ENCODE results near the gene ZNF688. TPM values are rescaled to one million over a fixed set of nuclear protein-coding genes. Genes with fewer than 3 reads are reported as not detected.
A peak's percentile ranks its signal among the peaks of the same experiment; 100 is the strongest.

ZNF688 gene
- total and polyA plus RNA-seq, 9 of the 15 experiments (the other 6 are each of a cell fraction or from before 2014, with no cell fraction given): 0.48 to 12.9 (median 4.5) TPM

GRCh38 chr16:30588651-30589050 is 17.1 kb upstream of the ZNF688 start:
- Histone ChIP-seq H3K79me2 (ENCODE audit: control insufficient read depth, insufficient read depth, low read length) (peaks cover 43% of the 10 kb centered on the region), H3K4me1 (replicated peaks in 1 of 2; ENCODE audit: control insufficient read depth in 2 of 2, insufficient read depth in 2 of 2, low read length in 2 of 2) (peaks cover 13 to 29% of the 10 kb centered on the region in 2 experiments; a peak in 4 of 5 replicates), H2AFZ (ENCODE audit: low read depth, low read length) (no peak overlapping the region), H3K4me3 (no peak overlapping the region), H3K9me3 (replicated peaks; ENCODE audit: control insufficient read depth, insufficient read depth, low read depth, low read length) (no peaks in the 10 kb centered on the region), H4K20me1 (replicated peaks; ENCODE audit: control insufficient read depth, insufficient read depth, low read length) (no peaks in the 10 kb centered on the region), H3K27me3 (ENCODE audit: control insufficient read depth in 2 of 2, insufficient read depth in 2 of 2, low read length in 2 of 2) (no peaks in the 10 kb centered on the region), H3K9ac (ENCODE audit: insufficient read depth in 1 of 2, low read depth in 2 of 2, low read length in 2 of 2) (no peak overlapping the region), H3K36me3 (ENCODE audit: control insufficient read depth, insufficient read depth, low read length) (peaks cover 19% of the 10 kb centered on the region), H3K4me2 (ENCODE audit: insufficient read depth, low read length) (no peak overlapping the region), H3K27ac (ENCODE audit: extremely low read depth, low read depth, low read length) (no peak overlapping the region), H3K9me1 (ENCODE audit: control insufficient read depth, insufficient read depth, low read length) (no peaks in the 10 kb centered on the region)
- intact Hi-C loops (cut with micrococcal nuclease) (no loop called here), in situ Hi-C loops (cut with MboI) (no loop called here)
- BruUV-seq (replicated peaks): no TSS peak
- POLR2A ChIA-PET: interaction anchor here (0.6 to 2.0 kb wide), 2 partner anchors 10 to 105 kb away, joined by 3 to 9 read pairs; no protein-coding TSS in a partner anchor
- no peak for TF ChIP-seq RBM17 (IDR thresholded peaks at IDR 0.05; ENCODE audit: borderline replicate concordance, low read depth, low read length)
- peak; percentile 98 for TF ChIP-seq ZNF121 (CRISPR knock-in tag; conservative IDR thresholded peaks at IDR 0.05)
- no peak for TF ChIP-seq ZBTB49 (CRISPR knock-in tag; IDR thresholded peaks at IDR 0.05; ENCODE audit: borderline replicate concordance)
- TF ChIP-seq CBX3 (IDR thresholded peaks at IDR 0.05; ENCODE audit: borderline replicate concordance in 1 of 2, low read length in 2 of 2): no peak
- no peak for TF ChIP-seq PML (IDR thresholded peaks at IDR 0.05; ENCODE audit: low read length)
- TF ChIP-seq HOXB6 (CRISPR knock-in tag; IDR thresholded peaks at IDR 0.05; ENCODE audit: borderline replicate concordance): no peak
- TF ChIP-seq RBM25 (IDR thresholded peaks at IDR 0.05; ENCODE audit: low read depth, low read length, severe bottlenecking): peak; percentile 62
- CTCF ChIA-PET (ENCODE audit: low intra/inter-chr PET ratio): interaction anchor here (0.6 kb wide), 1 partner anchor 100 kb away, joined by 4 read pairs; no protein-coding TSS in a partner anchor
- ATAC-seq: no peak
- 68% methylated on average over 2 of the region's 2 CpGs for WGBS (ENCODE audit: insufficient coverage, low coverage, missing lambda C conversion rate)
- no peak for FAIRE-seq
- no peak for DNase-seq (ENCODE audit: extremely low read depth in 1 of 4, low spot score in 3 of 4)
